HT1080 (cell line): ENCODE results near the gene EPHB1. TPM values are rescaled to one million over a fixed set of nuclear protein-coding genes. Genes with fewer than 3 reads are reported as not detected.

ENCODE experiments used
- DNase-seq: peaks from one replicate; pipeline ENCODE4 v3.0.0-alpha.2; 2015; ENCODE audit warnings: low read depth
- small RNA-seq: library from RNA; depleted of rRNA; stranded (forward); fragments of <200 nt; gene quantifications from one replicate; pipeline ENCODE3, GENCODE V24; 2014
- total RNA-seq: library from RNA; depleted of rRNA; stranded (reverse); fragments of >200 nt; shearing (Covaris generic); gene quantifications from 2 replicates; pipeline ENCODE4 v1.2.3, GENCODE V29; 2014; rRNA removed

The EPHB1 gene
- total RNA-seq, 1 experiment from 2014 or later: 4.4 TPM

- DNase-seq: no peak
These were observed 509.3 kb downstream of the EPHB1 start for GRCh38 chr3:135304378-135304777.

Small RNA genes lying within 50 kb of the gene (small RNA-seq; reads per million reads assigned to genes)
- gene RNA5SP141: 0.07 reads per million
- gene RNU6-1174P: not detected

Other genes starting within 250 kb of the EPHB1 start
- gene KY, start 144.2 kb upstream of the EPHB1 start, total RNA-seq: not detected in 2 replicates